Mucosa of gallbladder (tissue), 1 donor: ENCODE data around the gene PPP3CA. TPM values are rescaled to one million over a fixed set of nuclear protein-coding genes. Genes with fewer than 3 reads are reported as not detected.

Experiments used
- DNase-seq: peaks from one replicate; pipeline ENCODE4 v3.0.0-alpha.2; 2020; ENCODE audit warnings: low spot score
- total RNA-seq: library from RNA; stranded (reverse); gene quantifications from one replicate; pipeline ENCODE4 v1.2.1, GENCODE V29; 2021
- donor health status: DM: no; HTN: no; CAD: no.

Gene PPP3CA
- total RNA-seq, 1 donor from 2014 or later = 24.6 TPM

DNA sequence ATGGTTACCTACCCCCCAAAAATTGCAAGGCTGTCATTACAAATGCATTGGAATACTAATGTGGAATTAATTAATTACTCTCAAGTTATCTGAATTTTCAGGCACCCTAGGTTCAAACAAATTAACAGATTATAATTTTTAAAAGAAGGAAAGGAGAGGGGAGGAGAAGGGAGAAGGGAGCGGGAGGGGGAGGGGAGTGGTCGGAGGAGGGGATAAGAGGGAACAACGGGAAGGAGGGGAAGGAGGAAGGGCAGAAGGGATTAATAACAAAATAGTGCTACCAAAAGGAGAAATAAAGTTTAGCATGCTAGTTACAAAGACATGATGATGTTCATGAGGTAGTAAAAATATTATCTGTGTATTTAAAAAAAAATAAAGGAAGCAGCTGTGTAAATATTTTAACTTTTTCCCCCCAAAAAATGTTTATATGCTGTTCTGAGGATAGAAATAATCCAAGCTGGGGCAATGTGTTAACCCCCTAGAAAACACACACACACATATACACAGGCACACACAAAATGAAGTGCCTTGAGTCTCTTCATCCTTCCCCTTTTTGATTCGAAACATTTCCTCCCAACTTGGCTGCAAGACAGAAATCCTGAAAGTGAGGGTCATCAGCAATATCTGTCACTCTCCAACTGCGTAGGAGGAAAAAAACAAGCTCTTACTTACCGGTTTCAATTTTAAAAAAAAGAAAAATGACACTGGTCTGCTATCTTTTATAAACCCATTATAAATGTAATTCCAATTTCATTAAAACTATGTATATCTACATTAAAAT lies 58.8 kb downstream of the PPP3CA start:
- no peak for DNase-seq

DNA sequence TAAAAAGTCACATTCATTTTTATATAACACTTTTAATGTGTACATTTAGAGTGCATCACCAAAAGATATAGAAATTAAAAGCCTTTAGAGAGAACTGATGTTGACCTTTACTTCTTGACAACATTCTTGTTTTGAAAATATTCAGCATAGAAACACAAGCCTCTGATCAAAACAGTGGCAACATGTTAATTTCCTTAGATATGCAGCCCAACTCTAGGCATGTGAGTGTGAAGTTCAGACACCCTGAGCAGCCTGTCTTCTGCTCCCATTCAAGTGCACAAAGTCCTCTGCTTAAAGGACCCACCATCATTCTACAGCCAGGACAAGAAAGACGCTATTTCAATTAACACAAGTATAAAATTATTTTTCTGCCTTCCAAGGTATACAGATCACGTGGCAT lies 60.0 kb downstream of the PPP3CA start:
- DNase-seq = no peak

DNA sequence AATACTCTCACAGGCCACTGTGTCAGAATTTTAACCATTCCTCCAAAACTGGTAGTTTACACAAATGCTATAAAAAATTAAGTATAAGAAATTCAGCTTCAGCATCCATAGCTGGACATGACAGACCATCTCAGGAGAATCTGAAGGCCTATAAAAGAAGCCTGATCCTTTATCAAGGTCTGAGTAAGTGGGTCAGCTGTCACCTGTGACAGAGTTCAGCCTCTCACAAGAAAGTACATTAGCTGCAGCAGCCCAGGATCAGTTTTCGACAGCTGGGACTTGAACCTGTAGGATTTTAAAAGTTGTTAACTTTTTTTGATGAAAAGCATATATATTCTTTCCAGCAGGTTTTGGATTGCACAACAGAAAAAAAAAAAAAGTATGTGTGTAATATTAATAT lies 60.7 kb downstream of the PPP3CA start:
- DNase-seq = no peak

DNA sequence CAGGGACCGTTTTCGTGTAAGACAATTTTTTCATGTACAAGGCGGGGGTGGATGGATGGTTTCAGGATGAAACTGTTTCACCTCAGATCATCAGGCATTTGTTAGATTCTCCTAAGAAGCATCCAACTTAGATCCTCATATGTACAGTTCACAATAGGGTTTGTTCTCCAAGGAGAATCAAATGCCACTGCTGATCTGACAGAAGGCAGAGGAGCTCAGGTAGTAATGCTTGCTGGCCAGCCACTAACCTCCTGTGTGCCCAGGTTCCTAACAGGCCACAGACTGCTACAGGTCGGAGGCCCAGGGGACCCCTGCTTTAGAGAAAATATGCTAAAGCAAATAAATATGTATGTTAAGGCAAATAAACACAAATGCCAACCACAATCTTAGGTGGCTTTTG lies 61.3 kb downstream of the PPP3CA start:
- no peak for DNase-seq

DNA sequence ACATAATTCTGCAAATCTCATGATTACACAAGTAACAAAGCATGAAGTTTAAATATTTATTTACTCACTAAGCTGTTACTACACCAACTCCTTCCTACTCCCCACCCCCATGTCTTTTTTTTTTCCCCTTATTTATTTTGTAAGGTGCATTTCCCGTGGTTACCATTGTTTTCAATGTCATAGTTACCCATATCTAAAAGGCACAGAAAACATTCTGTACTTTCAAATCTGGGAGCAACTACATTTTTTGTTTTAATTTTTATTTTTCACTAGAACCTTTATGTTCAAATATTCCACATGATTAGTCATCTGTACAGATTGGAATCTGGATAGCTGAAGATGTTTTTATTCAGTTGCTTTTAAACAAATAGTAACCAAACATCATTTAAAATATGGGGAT lies 62.8 kb downstream of the PPP3CA start:
- DNase-seq = no peak

DNA sequence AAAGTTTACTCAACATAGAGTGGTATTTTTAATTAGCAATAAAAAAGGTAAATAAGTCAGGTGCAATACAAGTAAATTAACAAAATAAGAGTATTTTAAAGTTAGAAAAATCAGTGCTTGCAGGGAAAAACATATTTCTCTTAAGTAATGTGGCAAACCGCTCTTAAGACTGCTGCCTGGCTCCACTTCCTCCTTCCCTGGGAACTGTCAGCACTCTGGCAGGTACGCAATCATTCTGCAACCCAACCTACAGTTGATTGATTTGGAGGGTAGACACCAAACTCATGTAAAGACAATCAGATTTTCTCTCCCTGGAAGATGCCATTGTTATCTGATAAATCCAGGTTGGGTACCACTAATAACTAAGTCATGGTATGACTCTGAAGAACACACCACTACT lies 63.9 kb downstream of the PPP3CA start:
- DNase-seq = no peak

DNA sequence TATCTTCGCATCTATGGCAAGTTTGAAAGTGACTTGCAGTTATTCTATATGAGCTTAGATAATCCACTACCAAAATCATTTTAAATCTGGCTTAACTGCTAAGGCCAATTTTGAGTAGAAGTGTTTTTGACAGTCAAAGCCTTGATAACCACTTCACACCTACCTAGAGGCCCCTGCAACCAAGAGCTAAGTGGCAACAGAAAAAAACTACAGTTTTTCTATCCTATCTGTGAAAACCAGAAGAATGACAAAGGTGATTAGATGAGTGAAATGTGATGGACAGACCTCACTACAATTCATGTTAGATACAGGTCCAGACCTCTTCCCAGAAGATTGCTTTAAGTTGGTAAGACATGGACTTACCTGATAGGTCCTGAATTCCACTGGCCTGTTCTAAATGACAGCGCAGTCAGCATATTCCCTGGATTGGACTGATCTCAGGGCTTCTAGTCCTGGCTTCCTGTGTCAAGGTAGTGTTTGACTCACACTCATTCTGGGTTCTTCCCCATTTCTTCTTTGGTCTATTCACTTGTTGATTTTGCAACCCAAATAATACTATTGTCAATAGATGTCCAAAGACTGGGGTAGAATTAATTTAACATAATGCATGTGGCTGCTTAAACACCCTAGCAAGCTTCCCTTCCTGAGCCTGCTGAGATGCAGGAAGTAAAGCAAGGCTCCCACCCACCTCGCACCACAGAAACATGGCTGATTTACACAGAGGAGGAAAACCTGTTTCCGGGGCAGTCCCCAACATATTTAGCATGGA lies 65.1 kb downstream of the PPP3CA start:
- no peak for DNase-seq

DNA sequence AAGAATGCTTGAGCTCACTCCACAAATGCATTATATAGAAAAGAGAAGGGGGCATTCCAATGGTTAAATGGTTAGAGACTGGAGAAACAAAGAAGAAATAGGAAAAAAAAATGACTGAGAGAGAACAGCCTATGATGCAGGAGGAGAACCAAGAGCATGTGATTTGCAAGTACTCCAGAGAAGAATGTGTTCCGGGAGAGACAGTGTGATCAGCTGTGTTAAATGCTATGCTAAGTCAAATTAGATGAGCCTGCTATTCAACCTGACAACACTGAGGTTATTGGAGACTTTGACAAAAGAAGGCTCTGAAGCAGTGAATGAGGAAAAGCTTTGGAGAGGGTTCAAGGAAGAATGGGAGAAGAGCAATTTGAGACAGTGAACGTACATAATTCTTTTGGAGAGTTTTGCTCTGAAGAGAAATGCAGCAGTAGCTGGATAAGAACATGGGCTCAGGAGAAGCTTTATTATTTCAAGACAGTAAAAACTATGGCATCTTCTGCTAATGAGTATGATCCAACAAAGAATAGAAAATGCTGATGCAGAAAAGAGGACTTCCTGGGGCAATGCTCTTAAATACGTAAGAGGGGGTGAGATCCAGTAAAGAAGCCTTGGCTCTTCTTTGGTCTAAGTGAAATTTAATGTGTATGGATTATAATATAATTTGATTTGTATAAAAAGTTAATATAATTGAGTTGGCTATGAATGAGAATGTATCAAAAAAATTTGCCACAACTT lies 66.3 kb downstream of the PPP3CA start:
- DNase-seq = no peak

DNA sequence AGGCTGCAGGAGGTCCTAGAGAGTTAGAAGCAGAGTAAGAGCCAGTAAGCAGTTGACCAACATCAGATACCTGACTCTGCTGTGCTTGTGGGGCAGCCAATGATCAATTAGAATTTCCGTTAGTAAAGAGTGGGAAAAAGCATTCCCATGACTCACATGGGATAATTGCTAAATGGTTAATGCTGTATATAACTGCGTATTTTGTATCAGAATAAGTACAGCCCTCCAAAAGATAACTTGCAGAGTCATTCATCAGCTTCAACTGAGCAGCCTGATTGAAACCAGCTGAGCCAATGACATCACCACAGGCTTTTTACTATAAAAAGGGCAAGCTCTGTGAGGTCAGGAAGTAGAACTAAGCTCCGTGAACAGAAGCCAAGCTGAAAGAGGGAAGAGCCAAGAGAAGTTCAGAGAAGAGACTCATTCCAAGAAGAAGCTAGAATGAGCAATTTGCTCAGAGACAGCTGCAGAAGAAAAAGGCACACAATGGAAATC lies 67.9 kb downstream of the PPP3CA start:
- DNase-seq = peak; percentile 59

DNA sequence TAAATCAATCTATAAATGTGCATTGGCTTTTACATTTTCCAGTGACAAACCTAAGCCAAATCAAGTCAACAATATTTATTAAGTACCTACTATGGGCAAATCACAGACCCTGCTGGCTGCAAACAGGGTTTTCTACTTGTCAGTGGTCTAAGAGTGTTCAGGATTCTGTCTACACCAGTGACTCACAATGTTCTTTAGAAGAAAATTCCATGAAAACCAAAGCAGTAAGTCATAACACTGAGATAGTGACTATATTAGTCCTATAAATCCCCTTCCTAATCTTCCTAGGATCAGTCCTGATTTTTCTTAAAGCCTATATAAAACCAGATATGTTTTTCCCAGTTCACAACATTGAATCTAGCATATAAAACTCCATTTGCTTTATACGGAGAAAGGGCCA lies 69.7 kb downstream of the PPP3CA start:
- DNase-seq = no peak

DNA sequence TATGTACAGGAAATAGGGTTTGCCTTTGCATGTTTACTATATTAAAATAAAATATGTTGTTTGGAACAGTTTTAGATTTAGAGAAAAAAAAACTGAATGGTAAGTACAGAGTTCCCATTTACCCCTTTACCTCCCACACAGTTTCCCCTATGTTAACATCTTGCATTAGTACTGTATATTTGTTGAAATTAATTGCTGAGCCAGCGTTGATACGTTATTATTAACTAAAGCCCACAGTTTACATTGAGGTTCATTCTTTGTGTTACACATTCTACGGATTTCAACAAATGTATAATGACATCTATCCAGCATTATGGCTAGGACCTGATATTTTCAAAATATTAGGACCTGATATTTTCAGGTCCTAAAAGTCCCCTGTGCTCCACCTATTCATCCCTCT lies 70.7 kb downstream of the PPP3CA start:
- no peak for DNase-seq

DNA sequence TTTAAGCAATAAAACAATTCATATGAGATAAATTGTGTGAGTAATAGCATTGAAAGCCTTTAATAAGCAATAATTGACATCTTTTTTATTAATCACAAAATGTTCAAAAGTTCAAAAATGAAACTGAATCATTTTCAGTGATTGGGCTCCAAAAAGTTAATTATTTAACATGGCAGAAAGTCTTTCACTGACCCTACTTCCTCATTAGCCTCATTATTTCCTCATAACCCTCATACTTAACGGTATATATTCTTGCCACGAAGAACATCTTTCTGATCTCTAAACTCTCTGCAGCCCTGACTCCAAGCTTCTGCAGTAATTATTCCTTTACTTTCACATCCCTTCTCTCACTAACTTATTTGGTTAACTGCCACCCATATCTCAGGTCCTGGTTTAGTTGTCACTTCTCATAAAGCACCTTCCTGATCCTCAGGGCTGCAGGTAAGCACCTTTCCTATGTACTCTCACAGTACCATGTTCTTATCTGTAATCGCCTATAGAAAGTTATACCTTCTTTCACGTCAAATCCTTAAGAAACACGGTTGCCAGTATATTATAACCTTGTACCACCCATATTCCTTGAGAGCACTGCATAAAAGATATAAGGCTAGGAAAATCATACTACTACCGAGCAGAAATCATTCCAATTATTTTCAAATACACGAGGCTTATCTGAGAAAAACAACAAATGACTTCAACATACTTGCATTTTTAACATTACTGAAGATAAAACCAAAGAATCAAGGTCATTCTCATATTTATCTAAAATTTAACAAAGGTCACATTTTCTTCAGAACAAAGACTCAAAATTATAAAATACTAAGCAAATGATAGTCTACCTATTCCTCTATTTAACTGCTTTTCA lies 72.2 kb downstream of the PPP3CA start:
- DNase-seq = no peak

DNA sequence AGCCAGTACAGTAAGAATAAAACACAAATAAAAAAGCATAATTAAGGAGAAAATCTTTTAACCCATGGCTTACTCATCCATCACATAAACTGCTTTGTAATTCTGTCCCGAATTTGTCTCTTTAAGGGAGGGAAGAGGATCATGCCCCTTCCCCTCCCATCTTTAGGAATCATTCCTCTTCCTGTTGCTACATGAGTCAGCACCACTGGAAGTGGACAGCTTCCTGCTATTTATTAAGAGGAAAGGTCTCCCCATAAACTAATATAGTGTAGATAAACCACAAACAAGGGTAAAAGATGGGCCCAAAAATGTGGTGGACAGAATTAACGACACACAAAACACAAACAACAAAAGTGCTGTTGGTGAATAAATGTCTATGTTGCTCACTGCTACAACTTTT lies 75.8 kb downstream of the PPP3CA start:
- no peak for DNase-seq

DNA sequence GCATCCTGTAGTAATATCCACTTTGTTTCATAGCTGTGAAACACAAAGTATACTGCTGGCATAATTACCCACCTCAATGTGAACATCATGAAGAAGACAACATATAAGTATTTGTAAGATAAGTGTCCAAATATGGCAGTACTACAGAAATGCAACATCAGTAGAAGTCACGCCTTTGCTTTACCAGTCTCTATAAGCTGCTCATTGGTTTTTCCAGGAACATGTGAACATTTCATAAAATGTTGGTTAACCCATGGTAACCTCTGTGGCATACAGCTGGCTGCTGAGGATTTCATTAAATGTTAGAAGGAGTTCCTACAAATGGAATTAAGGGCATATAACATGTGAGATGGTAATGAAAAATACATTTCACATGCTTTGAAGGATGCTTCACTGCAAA lies 77.6 kb downstream of the PPP3CA start:
- no peak for DNase-seq

DNA sequence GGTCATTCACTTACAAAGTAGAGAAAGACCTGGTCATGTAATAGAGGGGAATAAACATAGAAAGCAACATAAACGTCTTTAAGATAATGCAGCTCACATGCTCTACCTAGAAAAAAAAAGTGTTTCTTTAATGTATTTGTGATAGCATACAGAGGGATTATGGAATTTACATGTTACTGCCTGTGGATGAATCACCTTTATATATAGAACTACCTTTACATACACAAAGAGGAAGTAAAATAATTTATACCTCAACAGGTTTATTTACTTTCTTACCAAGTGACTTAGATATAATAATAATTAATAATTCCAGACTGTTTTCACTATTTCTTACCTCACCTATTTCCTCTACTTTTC lies 81.5 kb downstream of the PPP3CA start:
- no peak for DNase-seq

DNA sequence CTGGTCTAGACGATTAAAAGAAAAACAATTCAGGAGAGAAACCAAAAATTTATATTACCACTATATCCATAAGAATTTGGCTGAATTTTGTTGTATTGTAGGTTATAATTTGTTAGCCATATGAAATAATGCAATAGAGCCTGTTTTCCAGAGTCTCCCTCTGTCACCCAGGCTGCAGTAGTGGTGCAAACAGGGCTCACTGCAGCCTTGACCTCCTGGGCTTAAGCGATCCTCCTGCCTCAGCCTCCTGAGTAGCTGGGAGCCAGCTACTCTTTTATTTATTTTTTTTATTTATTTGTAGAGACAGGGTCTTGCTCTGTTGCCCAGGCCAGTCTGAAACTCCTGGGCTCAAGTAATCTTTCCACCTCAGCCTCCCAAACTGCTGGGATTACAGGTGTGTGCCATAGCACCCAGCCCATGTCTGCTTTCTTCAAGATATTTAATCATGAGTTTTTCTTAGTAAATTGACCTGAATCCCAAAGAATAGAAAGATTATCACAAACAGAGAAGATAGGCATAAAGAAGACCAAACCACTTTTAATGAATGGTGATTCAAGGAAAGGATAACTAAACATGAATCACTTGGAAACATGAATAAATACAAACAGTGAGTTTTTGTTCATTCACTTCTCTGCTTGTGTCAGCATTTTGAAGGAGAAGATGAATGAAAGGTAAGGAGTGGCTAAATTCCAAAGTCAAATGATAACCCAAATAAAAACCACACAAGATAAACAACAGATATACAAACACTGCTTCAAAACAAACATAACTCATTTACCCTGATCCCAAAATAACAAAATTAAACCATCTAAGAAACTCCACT lies 82.1 kb downstream of the PPP3CA start:
- DNase-seq = no peak

DNA sequence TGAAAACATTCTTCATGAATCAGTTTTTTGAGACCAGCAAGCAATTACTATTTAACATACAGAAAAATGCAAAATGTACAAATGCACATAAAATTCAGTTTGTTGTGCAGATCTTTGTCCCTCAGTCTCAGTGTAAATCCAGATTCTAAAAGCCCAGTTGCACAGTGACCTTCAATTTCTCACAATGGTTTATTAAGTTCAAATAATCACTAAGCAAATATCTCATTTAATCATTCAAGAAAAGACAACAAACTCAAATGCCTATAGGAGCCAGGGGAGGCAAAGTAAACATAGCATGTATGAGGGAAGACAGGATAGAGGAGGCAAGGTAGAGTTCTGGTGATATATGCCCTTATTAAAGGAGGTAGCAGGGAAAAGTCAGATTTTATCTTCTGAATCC lies 82.8 kb downstream of the PPP3CA start:
- no peak for DNase-seq

DNA sequence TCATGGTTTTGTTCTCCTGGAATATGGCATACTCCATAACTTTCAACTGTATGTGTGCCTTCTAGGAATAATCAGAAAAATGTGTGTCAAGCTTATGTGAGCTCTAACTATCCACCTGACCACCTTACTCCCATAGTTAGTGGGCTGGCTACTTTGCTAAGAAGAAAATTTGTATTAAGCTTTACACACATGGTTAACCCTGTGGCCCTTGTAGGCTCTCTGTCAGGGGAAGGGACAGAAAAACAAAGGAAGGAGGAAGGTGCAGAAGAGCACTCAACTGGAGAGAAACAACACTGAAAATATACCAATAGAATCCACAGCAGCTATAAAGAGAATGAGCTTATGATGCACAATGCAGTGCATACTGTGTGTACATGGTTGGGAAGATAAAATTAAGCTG lies 84.6 kb downstream of the PPP3CA start:
- no peak for DNase-seq

DNA sequence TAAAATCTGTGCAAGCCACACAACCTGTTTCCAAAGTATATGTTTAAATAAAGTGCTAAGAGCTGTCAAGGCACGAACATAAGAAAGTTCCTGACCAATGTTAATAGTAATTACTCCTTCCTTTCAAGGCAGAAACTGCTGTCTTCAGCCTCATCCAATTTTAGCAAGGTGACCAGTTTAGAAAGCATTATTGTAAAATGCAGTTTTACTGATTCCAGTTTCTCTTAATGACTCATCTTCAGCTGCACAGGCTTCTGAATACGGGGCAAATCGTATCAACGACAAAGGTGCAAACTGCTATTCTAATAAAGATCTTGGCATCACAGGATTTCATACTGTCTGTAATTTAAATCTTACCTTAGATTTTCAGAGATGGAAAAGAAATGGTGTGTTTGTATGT lies 87.5 kb downstream of the PPP3CA start:
- no peak for DNase-seq

DNA sequence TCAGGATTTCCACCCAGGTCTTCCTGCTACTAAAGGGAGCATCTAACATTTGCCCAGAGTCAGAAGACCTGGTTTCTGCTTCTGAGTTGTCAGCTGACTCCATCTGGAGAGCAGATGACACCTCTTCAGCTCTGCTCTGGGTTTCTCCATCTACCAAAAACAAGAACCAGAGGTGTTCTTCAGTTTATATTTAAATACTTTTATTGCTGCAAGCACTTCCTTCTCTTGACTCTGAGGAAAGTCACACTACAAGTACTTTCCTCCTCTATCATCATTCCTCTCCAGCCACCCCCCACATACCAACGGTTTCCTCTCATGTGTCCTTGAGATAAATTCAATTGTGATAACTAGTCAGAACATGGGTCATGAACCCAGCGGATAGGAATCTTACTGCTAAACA lies 88.4 kb downstream of the PPP3CA start:
- DNase-seq = no peak

DNA sequence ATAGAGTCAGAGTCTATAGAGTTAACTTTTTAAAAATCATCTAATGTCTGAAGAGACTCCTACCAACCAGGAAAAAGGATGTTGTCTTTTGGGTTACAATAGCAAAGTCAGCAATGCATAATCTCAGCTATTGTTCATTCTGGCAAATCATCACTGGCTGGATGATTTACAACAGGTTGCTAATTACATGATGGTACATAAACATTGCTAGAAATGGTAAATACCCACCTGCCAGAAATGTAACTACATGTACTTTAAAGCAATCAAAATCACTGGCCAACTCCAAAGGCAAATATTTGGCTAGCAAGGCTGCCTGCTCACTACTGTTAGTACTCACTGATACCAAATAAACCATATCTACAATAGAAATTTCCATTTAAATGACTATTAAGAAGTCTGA lies 91.1 kb downstream of the PPP3CA start:
- DNase-seq = no peak
